Iris pigment epithelial cell (primary cell): ENCODE measurements around the gene NHLRC4.

Source experiments
- DNase-seq: peaks from one replicate; pipeline ENCODE4 v3.0.0-alpha.2; 2011; ENCODE audit warnings: low read depth

The NHLRC4 gene

DNA sequence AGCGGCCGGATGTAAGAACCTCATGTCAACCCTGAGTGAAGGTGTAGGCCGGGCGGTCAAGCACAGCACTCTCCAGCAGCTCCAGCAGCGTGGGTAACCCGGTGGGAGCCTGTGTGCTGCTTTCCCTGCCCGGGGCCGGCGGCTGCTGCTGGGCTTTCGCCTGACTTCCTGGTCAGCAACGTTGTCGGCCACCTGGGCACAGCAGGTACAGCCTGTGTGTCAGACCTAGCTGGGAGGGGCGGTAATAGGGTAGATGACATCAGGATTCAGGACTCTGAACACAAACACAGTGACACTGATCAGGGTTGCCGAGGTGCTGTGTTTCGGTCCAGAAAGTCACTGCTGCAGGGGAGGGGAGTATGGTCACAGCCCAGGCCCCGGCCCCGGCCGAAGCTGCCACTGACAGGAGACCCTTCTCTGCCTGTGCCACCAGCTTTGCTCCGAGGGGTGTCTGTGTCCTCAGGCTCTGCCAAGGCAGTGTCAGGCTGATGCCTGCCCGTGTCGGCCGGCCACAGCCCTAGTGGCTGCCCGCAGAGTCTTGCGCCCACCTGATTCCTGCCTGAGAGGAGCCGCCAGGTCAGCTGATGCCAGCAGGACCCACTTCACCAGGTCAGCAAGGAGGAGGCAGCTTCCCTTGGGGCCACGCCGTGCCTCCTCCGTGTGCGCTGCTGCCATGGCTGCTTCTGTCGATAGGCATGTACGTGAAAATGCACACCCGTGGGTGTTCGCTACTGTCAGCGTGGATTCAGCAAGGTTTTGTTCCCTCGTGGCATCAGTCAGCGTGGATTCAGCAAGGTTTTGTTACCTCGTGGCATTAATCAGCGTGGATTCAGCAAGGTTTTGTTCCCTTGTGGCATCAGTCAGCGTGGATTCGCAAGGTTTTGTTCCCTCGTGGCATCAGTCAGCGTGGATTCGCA is 32.3 kb downstream of the NHLRC4 start:
- no peak for DNase-seq

DNA sequence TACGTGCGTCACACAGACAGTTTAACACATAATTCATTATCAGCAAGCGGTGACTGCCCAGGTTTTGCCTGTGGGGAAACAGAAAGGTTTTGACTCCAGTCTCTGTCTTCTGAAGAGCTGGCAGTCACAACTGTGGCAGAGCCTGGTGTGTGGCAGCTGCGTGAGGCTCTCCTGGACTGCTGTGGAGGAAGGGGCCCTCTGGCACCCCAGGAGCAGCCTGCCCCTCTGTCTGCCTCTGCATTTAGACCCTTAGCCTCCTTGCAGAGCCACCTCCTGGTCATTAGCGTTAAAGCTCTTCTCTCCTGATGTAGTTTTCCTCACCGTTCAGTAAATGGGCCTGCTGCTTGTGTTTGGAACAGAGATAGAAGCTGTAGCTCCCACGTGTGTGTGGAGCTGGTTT is 34.0 kb downstream of the NHLRC4 start:
- DNase-seq: no peak

DNA sequence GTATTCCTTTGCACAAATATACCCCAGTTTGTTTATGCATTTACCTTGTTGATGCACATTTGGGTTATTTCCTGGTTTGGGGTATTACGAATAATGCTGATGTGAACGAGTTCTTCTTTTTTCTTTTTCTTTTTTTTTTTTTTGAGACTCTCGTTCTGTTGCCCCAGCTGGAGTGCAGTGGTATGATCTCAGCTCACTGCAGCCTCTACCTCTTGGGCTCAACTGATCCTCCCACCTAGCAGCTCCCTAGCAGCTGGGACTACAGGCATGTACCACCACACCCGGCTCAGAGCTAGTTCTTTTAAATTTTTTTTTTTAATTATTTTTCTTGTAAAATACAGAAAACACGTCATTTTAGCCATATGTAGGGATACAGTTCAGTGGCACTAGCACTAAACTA is 37.1 kb downstream of the NHLRC4 start:
- DNase-seq: no peak

DNA sequence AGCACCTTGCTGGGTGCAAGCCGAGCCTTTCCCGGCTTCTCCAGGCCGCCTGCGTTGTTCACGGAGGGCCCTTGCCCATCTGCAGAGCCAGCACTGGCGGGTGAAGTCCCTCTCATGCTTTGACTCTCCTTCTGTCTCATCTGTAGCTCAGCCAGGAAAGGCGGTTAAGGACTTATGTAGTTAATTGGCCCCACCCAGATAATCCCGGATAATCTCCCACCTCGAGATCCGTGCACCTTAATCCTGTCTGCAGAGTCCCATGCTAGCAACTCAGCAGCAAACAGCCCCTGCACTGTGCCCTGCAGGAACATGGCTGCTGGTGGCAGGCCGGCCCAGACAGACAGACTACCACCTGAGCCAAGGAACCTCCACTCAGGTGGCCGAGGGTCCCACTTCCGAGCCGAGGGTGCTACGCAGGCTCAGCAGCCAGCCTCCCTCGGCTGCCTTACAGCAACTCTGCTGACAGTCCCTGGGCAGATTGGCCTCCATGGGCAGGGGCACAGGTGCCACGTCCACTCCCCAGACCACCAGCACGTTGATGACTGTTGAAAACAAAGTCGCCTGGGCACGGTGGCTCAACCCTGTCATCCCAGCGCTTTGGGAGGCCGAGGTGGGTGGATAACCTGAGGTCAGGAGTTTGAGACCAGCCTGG is 40.0 kb downstream of the NHLRC4 start:
- DNase-seq: no peak

DNA sequence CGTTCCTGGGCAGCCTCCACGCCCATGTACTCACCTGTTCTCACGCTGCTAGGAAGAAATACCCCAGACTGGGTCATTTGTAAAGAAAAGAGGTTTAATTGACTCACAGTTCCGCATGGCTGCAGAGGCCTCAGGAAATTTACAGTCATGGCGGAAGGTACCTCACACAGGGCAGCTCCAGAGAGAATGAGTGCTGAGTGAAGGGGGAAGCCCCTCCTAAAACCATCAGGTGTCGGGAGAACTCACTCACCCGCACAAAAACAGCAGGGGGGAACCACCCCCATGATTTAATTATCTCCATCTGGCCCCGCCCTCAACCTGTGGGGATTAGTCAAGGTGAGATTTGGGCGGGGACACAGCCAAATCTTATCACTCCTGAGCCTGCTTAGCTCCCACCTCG is 41.2 kb downstream of the NHLRC4 start:
- DNase-seq: no peak

DNA sequence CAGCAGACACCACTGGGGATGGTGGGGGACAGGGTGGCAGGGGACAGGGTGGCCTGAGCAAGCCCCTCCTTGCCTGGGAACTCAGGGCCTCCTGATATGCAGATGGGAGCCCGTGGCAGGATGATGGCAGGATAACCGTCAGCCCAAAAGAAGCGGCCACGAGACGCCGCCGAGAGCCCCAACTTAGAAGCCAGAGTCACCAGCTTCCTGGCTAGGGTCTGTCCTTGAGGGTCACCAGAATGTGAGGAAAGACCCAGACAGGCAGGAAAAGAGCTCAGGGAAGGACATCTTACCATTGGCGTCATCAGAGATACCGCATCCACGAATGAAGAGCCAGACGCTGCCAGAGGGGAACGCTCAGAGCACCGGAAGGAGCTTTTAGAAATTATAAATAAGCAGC is 42.5 kb downstream of the NHLRC4 start:
- DNase-seq: no peak

DNA sequence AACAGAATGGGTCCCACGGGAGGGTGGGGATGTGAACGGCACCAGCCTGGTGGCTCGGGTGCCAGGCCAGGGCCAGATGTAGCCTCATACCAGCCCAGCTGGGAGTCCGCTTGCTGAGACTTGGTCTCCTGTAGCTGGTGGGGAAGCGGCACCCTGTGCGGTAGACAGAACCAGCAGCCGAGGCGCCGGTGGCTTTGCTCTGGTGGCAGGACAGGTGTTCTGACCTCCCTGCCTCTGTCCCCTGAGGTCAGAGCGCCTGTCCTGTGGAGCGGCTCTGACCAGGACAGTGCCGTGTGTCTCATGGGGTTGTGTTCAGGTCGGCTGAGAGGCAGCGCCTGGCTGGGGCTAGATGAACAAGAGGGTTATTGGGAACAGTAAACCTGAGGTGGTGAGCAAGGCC is 43.2 kb downstream of the NHLRC4 start:
- DNase-seq: no peak

DNA sequence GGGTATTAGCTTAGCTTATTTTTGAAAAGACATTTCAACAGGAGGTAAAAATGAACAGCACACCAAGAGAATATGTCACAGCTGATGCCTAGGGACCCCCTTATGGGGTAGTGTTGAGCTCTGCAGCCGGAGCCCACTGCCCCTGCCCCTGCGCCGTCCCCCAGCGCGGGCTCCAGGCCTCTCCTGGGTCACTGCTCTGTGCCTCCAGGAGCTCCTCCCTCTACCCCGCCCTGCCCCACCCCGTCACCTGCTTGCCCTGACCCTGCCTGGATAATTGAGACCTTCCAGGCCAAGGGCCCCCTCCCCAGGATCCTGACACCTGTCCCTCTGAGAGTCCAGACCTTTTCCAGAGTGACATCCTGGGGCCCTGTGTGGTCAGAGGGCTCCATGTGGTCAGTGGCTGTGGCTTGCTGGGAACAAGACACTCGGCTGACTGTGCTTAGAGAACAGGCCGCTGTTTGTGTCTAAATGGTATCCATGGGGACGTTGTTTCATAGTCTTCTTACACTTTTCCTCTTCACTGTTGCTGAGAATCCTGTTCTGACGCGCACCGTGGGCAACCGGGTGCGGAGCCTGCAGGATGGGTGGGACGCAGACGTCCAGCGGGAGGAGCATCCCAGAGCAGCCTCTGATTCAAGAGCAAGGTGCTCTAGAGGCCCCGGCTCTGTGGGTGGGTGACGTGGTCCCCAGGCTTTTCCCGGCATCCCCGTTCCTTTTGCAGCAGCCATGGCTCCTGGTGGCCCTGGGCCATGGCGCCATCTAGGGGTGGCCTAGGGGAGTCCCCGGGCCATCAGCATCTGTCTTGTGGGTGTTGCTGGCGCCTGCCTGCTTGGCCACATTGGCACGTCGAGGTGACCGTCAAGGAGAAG is 43.9 kb downstream of the NHLRC4 start:
- DNase-seq: no peak

DNA sequence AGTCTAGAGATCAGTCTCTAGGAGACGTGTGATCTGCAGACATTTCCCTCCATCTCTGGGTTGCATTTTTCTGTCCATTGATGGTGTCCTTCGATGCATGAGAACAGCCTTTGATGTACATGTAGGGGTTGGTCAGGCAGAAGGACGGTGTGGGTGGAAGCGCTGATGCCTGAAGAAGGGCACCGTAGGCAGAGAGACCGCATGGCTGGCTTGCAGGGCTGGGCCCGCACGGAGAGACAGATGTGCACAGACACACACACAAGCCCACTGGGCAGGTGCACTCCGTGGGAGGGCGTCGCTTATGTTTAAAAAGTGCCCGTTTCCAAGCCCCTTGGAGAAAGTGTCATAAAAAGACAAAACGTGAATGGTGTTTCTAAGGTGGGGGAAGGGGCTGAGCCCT is 48.3 kb downstream of the NHLRC4 start:
- no peak for DNase-seq

DNA sequence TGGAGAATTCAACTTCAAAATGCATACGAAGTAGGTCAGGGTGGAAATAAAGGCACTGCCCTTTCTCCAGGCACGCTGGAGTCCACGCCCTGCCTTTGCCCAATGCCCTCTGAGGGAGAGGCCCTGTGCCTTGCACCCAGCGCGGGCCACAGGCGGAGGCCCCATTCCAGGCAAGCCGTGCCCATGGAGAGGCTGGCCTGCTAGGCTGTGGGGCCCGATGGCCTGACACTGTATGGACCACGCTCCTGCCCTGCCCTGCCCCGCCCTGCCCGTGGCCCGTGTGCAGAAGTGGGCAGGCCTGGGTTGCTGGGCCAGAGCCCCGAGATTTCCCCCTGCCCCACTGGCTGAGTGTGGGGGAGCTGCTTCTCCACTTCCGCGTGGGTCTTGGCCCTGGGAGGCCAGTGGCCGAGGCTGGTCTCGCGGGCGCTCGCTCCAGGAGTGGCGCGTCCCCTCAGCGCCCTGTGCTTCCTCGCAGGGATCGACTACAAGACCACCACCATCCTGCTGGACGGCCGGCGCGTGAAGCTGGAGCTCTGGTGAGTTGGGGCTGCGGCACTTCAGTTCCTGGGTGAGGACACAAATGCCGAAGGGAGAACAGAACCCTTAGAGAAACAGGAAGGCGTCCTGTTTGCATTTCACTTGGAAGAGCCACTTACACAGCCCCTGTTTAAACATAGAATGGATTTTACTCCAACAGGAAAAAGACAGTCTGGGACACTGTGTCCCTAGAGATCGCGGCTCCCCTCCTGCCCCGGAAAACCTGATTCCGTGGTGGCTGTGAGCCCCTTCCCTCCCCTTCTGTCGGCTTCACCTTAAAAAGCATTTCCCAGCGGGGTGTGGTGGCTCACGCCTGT is 50.2 kb downstream of the NHLRC4 start:
- no peak for DNase-seq

DNA sequence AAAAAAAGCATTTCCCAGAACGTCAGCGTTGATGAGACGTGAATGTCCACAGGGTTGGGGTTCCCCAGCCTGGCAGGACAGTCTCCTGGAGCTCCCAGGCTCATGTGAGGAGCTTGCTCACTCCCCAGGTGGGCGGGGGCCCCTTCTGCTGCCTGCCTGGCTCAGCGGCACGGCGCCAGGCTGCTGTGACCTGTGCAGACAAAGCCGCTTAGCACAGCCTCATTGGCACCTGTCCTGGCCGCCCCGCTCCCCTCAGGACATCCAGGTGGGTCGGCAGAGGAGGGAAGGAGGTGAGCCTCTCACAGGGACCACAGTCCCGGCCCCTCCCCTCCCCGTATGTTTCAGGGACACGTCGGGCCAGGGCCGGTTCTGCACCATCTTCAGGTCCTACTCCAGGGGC is 51.0 kb downstream of the NHLRC4 start:
- no peak for DNase-seq
